HG03520 (cell line): ENCODE results near the gene MZT2B.
"Not testable (repeated sequence)": the region's sequence is repeated elsewhere in the genome, so short reads cannot be mapped to it uniquely, and the experiment has no call there.

ENCODE experiments used
- ATAC-seq: cut with Tn5 transposase; IDR thresholded peaks from one replicate; pipeline ENCODE4 v1.9.1; 2021; ENCODE audit warnings: mild to moderate bottlenecking, moderate library complexity; ENCODE audit not compliant: unreplicated experiment

The MZT2B gene

GRCh38 chr2:130152136-130152815, 29.8 kb upstream of the MZT2B start:
- not testable (repeated sequence) for ATAC-seq

GRCh38 chr2:130152816-130153595, 29.1 kb upstream of the MZT2B start:
- no peak for ATAC-seq

GRCh38 chr2:130153721-130154422, 28.2 kb upstream of the MZT2B start:
- not testable (repeated sequence) for ATAC-seq

GRCh38 chr2:130154423-130154770, 27.7 kb upstream of the MZT2B start:
- not testable (repeated sequence) for ATAC-seq

GRCh38 chr2:130154773-130155765, 27.0 kb upstream of the MZT2B start:
- no peak for ATAC-seq

- not testable (repeated sequence) for ATAC-seq
These were observed 26.0 kb upstream of the MZT2B start for GRCh38 chr2:130155956-130156623.

GRCh38 chr2:130156624-130157004, 25.4 kb upstream of the MZT2B start:
- no peak for ATAC-seq

- not testable (repeated sequence) for ATAC-seq
These were observed 24.7 kb upstream of the MZT2B start for GRCh38 chr2:130157354-130157753.

GRCh38 chr2:130157825-130158514, 24.1 kb upstream of the MZT2B start:
- peak; percentile 80 for ATAC-seq

- no peak for ATAC-seq
These were observed 23.4 kb upstream of the MZT2B start for GRCh38 chr2:130158631-130159030.

GRCh38 chr2:130159376-130159775, 22.7 kb upstream of the MZT2B start:
- ATAC-seq = not testable (repeated sequence)

GRCh38 chr2:130160131-130160530, 21.9 kb upstream of the MZT2B start:
- ATAC-seq = no peak

- ATAC-seq = not testable (repeated sequence)
These were observed 21.0 kb upstream of the MZT2B start for GRCh38 chr2:130160838-130161705.

- not testable (repeated sequence) for ATAC-seq
These were observed 19.6 kb upstream of the MZT2B start for GRCh38 chr2:130162486-130162885.

GRCh38 chr2:130162968-130163367, 19.1 kb upstream of the MZT2B start:
- ATAC-seq = no peak

GRCh38 chr2:130165293-130166016, 16.6 kb upstream of the MZT2B start:
- no peak for ATAC-seq

GRCh38 chr2:130166611-130167010, 15.5 kb upstream of the MZT2B start:
- not testable (repeated sequence) for ATAC-seq

- ATAC-seq = not testable (repeated sequence)
These were observed 12.9 kb upstream of the MZT2B start for GRCh38 chr2:130169163-130169562.
